Mammary epithelial cell (primary cell): ENCODE data around the gene F2RL3.

Experiments
- CTCF ChIP-seq, 2 donors: IDR thresholded peaks in 1 of 2; conservative IDR thresholded peaks in 1 of 2; 2 replicates each; pipeline ENCODE4 v1.5.1; 2011 to 2012; ENCODE audit warnings: inconsistent platforms in 2 of 2, low read length in 2 of 2, mild to moderate bottlenecking in 2 of 2, control low read depth in 1 of 2, low read depth in 1 of 2; ENCODE audit not compliant: insufficient read depth in 1 of 2; ENCODE audit errors: extremely low read depth in 1 of 2
- EZH2 ChIP-seq: IDR thresholded peaks from 2 replicates; pipeline ENCODE4 v1.6.1; 2012; ENCODE audit warnings: low read length, inconsistent platforms, borderline replicate concordance

GRCh38 chr19:16919496-16919895 lies 30.7 kb downstream of the F2RL3 start:
- no peak for TF ChIP-seq CTCF (conservative IDR thresholded peaks at IDR 0.05 in 1 of 2, IDR thresholded peaks at IDR 0.05 in 1 of 2; ENCODE audit: extremely low read depth in 1 of 2, insufficient read depth in 1 of 2, low read depth in 1 of 2, low read length in 2 of 2)
- no peak for TF ChIP-seq EZH2
